Brain microvascular endothelial cell (primary cell): ENCODE measurements around the gene C17orf58.
"Not testable (repeated sequence)": the region's sequence is repeated elsewhere in the genome, so short reads cannot be mapped to it uniquely, and the experiment has no call there.

Source experiments
- DNase-seq: peaks from one replicate; pipeline ENCODE4 v3.0.0-alpha.2; 2020
- H3K27ac ChIP-seq: fragments of 250-450 bp; sonication (Bioruptor Pico); 2 replicates; pipeline ENCODE4 v1.5.1; 2020; ENCODE audit warnings: mild to moderate bottlenecking, moderate library complexity
- H3K27me3 ChIP-seq: fragments of 250-450 bp; sonication (Bioruptor Pico); replicated peaks from 2 replicates; pipeline ENCODE4 v1.5.1; 2020; ENCODE audit warnings: mild to moderate bottlenecking
- H3K36me3 ChIP-seq: fragments of 250-450 bp; sonication (Bioruptor Pico); replicated peaks from 2 replicates; pipeline ENCODE4 v1.5.1; 2020; ENCODE audit warnings: mild to moderate bottlenecking
- H3K4me3 ChIP-seq: 2 replicates; pipeline ENCODE4 v1.5.1; 2011; ENCODE audit warnings: low read depth, mild to moderate bottlenecking, control low read depth, low read length, moderate library complexity
- in situ Hi-C: cut with HindIII; loops from 2 replicates; pipeline ENCODE4 v1.10.0; 2017; ENCODE audit warnings: low sequenced_read_pairs, low pct_ligation_motif_present
- TF ChIP-seq, protein P1 (sequence below): IDR thresholded peaks from 2 replicates; pipeline ENCODE4 v1.5.1; 2011; ENCODE audit warnings: low read depth, mild to moderate bottlenecking, moderate library complexity, low read length, control low read depth, inconsistent platforms; ENCODE audit errors: missing control alignments

Gene C17orf58

GRCh38 chr17:67974598-67975066 is 21.6 kb downstream of the C17orf58 start:
- in situ Hi-C loops, result no loop called here
- no peak overlapping the region for H3K4me3 ChIP-seq
- H3K36me3 ChIP-seq, result peaks cover 13% of the 10 kb centered on the region

DNA sequence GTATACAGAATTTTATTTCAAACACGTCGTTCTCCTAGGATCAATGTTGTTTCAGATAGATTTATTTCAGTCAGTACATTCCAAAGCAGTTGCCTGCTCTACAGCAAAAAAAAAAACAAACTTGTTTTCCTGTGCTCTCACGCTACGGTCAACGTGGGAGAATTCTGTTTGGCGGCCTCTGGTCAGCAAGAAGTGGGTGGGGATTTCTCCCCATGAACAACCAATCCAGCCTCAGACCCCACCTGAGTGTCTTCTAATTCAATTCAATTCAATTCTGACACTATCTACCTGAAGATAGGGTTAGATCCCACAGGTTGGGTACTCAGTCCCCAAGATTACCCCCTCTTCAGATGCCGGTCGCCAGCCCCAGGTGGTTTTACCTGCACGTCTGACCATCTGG is 22.1 kb downstream of the C17orf58 start:
- DNase-seq, result peak; percentile 64
- no peaks in the 10 kb centered on the region for H3K27me3 ChIP-seq
- H3K4me3 ChIP-seq, result no peak overlapping the region
- in situ Hi-C loops, result no loop called here
- H3K27ac ChIP-seq, result peak overlapping the region; percentile 73
- TF ChIP-seq, protein P1, sequence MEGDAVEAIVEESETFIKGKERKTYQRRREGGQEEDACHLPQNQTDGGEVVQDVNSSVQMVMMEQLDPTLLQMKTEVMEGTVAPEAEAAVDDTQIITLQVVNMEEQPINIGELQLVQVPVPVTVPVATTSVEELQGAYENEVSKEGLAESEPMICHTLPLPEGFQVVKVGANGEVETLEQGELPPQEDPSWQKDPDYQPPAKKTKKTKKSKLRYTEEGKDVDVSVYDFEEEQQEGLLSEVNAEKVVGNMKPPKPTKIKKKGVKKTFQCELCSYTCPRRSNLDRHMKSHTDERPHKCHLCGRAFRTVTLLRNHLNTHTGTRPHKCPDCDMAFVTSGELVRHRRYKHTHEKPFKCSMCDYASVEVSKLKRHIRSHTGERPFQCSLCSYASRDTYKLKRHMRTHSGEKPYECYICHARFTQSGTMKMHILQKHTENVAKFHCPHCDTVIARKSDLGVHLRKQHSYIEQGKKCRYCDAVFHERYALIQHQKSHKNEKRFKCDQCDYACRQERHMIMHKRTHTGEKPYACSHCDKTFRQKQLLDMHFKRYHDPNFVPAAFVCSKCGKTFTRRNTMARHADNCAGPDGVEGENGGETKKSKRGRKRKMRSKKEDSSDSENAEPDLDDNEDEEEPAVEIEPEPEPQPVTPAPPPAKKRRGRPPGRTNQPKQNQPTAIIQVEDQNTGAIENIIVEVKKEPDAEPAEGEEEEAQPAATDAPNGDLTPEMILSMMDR, result no peak
- peaks cover 13% of the 10 kb centered on the region for H3K36me3 ChIP-seq

More at GRCh38 chr17:67974598-67975066, 21.6 kb downstream of the C17orf58 start:
- Histone ChIP-seq H3K27ac (peak overlapping the region; percentile 73), H3K27me3 (no peaks in the 10 kb centered on the region)
- TF ChIP-seq, protein P1, result no peak
- DNase-seq, result no peak

DNA sequence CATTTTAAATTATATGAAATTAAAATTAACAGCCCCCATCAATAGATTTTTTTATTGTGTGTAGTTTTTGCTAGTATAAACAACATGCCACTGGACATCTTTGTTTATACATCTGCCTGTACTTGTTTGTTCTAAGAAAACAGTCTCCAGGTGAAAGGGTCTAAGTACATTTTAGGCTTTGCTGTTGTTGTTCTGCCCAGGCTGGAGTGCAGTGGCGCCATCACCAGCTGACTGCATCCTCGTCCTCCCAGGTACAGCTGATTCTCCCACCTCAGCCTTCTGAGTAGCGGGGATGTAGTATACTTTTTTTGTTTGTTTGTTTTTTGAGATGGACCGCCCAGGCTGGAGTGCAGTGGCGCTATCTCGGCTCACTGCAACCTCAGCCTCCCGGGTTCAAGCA is 25.5 kb downstream of the C17orf58 start:
- DNase-seq, result no peak
- H3K4me3 ChIP-seq, result no peak overlapping the region
- H3K27me3 ChIP-seq, result no peaks in the 10 kb centered on the region
- H3K36me3 ChIP-seq, result peaks cover 16% of the 10 kb centered on the region
- no peak overlapping the region for H3K27ac ChIP-seq
- in situ Hi-C loops, result no loop called here
- TF ChIP-seq, protein P1, result no peak

GRCh38 chr17:67963145-67963572 is 33.1 kb downstream of the C17orf58 start:
- Histone ChIP-seq H3K27ac (peak overlapping the region; percentile 53), H3K36me3 (peaks cover 28% of the 10 kb centered on the region)
- H3K4me3 ChIP-seq, in situ Hi-C loops, H3K27me3 ChIP-seq: not testable (repeated sequence)
- DNase-seq, result peak; percentile 75
- TF ChIP-seq, protein P1, result peak; percentile 54

- peaks cover 31% of the 10 kb centered on the region for H3K36me3 ChIP-seq
- in situ Hi-C loops, H3K27ac ChIP-seq: not testable (repeated sequence)
These were observed 34.1 kb downstream of the C17orf58 start for GRCh38 chr17:67962156-67962555.

GRCh38 chr17:67960276-67960675 is 36.0 kb downstream of the C17orf58 start:
- DNase-seq, in situ Hi-C loops, H3K27ac ChIP-seq, H3K4me3 ChIP-seq, H3K27me3 ChIP-seq: not testable (repeated sequence)
- peaks cover 16% of the 10 kb centered on the region for H3K36me3 ChIP-seq

More at GRCh38 chr17:67962156-67962555, 34.1 kb downstream of the C17orf58 start:
- H3K27me3 ChIP-seq, H3K4me3 ChIP-seq, DNase-seq: not testable (repeated sequence)

GRCh38 chr17:67959510-67959909 is 36.8 kb downstream of the C17orf58 start:
- Histone ChIP-seq H3K27ac (no peak overlapping the region), H3K36me3 (peaks cover 13% of the 10 kb centered on the region), H3K4me3 (no peak overlapping the region), H3K27me3 (no peaks in the 10 kb centered on the region)
- no peak for DNase-seq
- in situ Hi-C loops, result no loop called here
- TF ChIP-seq, protein P1, result no peak
